Measurements from ENCODE around the gene KAZN.

DNA sequence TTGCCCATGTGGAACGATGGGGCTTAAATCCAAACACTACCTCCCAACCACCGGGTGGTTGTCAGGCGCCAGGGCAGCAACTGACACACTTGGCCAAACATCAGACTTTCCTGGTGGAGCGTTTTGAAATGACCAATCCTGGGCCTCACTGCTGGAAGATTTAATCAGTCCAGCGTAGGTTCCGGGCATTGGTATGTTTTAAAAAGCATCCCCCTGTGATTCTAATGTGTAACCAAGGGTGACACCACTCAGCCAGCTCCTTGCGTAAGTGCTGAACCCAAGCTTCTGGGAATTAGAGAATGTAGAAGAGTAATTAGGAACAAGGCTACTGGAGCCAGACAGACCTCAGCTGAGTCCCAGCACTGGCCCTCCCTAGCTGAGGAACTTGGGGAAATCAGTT is 44.8 kb upstream of the KAZN start:
- TF ChIP-seq CTCF (IDR thresholded peaks at IDR 0.05) (no peak), POLR2A (IDR thresholded peaks at IDR 0.05) (no peak)
